Right ventricle myocardium superior (tissue), 1 donor: Measurements from ENCODE around the gene RELL1. TPM values are rescaled to one million over a fixed set of nuclear protein-coding genes. Genes with fewer than 3 reads are reported as not detected.
"Not testable (repeated sequence)": the region's sequence is repeated elsewhere in the genome, so short reads cannot be mapped to it uniquely, and the experiment has no call there.

Experiments
- ATAC-seq: fragments of 200-7000 bp; cut with Tn5 transposase; one replicate; pipeline ENCODE4 v1.9.1; 2020; ENCODE audit warnings: mild to moderate bottlenecking; ENCODE audit not compliant: poor library complexity
- DNase-seq: peaks from one replicate; pipeline ENCODE4 v3.0.0-alpha.2; 2020
- intact Hi-C: fragments of 100-400 bp; cut with DNase I; formaldehyde crosslinking; loops from one replicate; pipeline ENCODE4 v1.11.2; 2022
- total RNA-seq: library from RNA; stranded (reverse); fragmentation: NEBNext Ultra II Directional; extraction: Animal tissue kit (Norgen Biotek cat#: 25700); gene quantifications from one replicate; pipeline ENCODE4 v1.2.1, GENCODE V29; 2021
- donor health status: DM: no; HTN: yes; CAD: no; lungs with severe emphysema.

Gene RELL1
- total RNA-seq, 1 donor from 2014 or later = 15.8 TPM

DNA sequence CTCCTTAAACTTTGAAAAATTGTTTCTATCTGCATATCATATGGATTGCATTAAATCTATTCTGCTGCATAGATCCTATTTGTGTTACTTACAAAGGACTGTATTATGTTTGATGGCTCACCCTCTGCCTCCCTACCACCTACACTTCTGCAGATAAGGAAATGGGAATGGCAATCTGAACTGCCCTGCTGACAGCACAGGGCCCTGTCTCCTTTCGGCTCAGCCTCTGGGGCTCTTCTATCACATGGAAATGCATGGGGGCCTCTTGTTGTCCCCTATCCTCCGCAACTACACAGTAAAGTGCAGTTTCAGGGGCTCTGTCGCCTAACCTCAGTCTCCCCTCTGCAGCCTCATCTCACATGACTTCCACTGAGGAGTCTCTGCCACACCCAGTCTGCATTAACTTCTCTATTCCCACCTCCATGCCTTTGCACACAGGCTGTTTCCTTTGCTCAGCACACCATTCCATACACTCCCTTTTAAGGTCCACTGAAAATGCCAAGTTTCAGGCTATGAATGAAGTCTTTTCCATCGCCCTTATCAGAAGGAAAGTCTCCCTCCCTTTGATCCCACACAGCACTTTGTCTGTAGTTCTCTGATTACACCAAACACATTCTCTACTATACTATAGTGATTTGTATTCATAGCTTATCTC is 12.5 kb downstream of the RELL1 start:
- intact Hi-C loops = no loop called here
- ATAC-seq = peak; percentile 39

DNA sequence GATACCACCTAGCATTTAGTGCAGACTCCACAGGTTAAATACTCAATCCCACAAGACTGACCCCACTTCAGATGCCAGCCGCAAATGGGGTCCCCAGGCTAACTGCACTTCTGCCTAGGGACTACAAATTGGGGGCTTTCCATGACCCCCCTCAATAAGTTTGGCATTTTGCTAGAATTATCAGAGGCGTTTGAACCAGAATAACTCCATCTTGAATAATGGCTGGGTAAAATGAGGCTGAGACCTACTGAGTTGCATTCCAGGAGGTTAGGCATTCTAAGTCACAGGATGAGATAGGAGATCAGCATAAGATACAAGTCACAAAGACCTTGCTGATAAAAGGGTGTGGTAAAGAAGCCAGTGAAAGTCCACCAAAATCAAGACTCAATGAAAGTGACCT is 15.1 kb downstream of the RELL1 start:
- ATAC-seq (no peak), DNase-seq (no peak)
- intact Hi-C loops = no loop called here

More for the DNA sequence above, 12.5 kb downstream of the RELL1 start:
- DNase-seq = no peak

DNA sequence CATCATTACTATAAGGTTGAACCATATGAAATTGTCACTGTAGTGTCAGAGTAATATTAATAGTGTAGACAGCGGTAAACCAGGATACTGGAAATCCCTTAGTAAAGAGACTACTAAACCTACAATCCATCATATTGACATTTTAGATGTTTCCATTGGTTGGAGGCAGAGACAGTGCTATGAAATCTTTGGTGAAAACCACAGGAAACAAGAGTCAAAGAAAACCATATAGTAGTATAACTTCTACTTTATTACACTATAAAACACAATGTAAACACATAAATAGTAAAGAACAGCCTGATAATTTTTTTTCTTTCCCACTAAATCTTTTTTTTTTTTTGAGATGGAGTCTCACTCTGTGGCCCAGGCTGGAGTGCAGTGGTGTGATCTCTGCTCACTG is 15.9 kb downstream of the RELL1 start:
- DNase-seq (no peak), ATAC-seq (no peak)
- intact Hi-C loops = no loop called here

DNA sequence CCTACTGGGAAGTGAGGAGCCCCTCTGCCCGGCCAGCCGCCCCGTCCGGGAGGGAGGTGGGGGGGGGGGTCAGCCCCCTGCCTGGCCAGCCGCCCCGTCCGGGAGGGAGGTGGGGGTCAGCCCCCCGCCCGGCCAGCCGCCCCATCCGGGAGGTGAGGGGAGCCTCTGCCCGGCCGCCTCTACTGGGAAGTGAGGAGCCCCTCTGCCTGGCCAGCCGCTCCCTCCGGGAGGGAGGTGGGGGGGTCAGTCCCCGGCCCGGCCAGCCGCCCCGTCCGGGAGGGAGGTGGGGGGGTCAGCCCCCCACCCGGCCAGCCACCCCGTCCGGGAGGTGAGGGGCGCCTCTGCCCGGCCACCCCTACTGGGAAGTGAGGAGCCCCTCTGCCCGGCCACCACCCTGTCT is 17.1 kb downstream of the RELL1 start:
- ATAC-seq, DNase-seq, intact Hi-C loops: not testable (repeated sequence)

DNA sequence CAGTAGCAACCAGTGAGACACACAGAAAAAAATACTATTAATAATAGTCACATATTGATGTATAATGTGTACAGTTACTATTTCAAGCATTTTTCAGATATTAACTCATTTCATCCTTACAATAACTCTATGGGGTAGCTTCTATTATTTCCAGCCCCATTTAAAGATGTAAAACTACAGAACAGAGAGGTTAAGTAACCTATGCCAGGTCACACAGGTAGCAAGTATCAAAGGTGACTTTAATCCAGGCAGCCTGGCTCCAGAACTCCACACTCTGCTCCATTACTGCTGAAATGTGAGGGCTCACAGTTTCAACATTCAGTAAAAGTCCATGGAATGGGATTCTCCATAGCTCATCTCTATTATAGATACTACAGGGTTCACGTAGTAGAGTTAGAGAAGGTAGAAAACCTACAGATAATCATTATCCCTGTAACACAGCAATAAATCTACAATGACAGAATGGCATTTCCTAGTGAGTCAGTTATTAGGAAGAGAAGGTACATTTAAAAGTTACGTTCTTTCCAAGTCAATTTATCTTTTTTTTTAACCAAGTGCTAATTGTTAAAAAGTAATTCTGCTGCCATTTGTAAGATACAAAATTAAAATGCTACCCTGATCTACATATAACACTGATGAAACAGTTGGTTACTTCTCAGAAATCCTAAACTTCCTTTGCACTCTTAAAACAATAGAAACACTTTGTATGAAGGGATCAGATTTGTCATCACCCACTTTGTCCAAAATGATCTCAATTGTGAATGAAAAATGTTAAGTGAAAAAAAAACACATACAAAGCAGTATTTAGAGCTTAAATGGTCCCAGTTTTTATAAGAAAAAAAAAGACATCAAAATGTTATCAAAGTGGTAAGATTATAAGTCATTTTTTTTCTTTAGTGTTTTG is 18.7 kb downstream of the RELL1 start:
- intact Hi-C loops = no loop called here
- ATAC-seq = no peak

DNA sequence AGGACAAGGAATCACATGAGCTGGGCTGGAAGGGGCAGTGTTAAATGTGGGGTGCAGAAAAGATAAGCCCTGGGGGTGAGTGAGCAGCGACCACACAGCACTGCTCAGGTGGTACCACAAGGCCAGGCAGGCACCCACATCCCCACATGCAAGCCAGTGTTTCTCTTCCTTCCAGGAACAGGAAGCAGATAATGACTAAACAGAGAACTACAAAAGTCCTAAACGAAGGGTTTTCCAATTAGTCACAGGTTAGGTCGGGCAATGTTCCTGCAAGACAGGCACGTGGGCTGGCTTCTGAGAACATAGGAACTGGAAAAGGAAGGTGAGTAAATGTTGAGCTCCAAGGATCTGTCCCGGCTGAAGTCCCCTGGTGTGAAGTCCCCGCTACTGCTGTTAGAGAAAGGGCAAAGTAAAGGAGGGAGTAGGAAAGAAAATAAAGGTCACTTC is 19.5 kb downstream of the RELL1 start:
- peak; percentile 37 for ATAC-seq
- DNase-seq = no peak
- intact Hi-C loops = no loop called here

More for the DNA sequence above, 18.7 kb downstream of the RELL1 start:
- DNase-seq = no peak

DNA sequence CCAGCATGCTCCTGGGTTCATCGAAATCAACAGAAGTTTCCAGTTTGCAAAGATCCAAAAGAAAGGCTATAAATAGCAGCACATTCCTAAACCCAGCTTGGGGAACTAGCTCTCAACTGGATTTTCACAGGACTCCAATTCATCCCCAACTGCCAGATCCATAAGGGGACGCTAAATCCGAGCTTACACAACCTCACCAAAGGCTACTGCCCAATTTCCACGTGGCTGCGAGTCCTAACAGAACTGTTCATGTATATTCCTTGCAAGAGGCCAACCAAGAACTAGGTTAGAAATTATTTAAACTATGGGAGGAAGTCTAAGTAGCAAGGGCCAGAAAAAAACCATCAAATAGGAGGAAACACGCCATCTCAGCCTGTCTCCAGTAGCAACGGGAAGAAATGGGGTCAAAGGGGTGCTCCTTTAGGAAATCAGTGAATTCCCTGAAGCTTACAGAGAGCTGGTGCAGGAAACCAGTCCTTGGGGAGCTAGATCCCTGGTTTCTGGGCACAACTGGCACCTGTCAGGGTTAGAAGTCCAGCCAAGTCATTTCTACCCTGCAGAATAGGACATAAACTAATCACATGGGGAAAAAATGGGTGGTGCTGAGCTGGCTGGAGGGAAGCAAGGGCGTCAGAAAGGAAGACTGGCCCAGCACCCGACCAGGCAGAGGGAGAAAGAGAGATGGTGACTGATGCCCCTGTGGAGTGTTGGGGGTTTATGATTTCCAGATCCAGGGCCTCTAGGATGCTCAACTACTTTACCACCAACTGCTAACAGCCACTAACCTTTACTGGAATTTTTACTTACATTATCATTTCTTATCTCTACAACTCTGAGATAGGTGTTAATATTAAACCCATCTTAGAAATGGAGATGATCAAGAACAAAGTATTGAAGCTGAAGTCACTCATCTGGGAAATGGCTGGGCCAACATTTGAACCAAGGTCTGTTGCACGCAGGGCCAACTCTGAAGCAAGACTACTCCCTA is 20.5 kb downstream of the RELL1 start:
- peak; percentile 12 for ATAC-seq
- no peak for DNase-seq
- intact Hi-C loops = no loop called here

DNA sequence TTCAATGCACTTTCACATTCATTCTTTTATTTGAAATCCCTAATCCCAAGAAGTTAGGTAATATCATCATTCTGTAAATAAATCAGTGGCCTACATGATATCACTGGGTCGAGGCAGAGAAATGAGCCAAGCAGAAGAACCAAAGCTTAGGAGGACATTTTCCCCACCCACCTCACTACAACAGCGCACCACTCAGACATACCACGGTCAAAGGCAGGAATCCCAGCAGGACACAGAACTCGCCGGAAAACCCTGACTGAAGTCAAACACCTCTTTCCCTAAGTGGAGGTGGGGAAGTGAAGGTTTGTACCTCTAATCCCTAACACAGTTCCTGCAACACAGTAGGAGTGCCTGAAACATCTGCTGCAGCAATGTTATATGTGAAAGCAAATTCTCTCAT is 21.5 kb downstream of the RELL1 start:
- ATAC-seq (no peak), DNase-seq (no peak)
- intact Hi-C loops = no loop called here

DNA sequence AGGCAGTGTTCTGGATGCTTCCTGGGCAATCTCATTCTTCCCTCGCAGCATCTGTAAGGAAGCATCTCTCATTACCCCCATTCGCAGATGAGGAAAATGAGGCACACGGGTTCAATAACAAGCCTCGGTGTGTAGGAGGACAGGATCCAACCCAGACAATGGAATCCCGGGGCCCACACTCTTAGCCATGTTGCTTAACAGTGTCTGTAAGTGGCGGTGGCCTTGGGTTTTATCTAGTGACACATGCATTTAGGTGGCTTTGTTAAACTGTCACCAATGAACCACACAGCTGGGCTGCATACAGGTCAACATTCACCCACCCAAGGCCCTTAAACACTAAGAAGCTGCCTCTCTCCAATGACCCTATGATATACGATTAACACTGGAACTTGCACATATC is 22.6 kb downstream of the RELL1 start:
- ATAC-seq (no peak), DNase-seq (no peak)
- intact Hi-C loops = no loop called here

DNA sequence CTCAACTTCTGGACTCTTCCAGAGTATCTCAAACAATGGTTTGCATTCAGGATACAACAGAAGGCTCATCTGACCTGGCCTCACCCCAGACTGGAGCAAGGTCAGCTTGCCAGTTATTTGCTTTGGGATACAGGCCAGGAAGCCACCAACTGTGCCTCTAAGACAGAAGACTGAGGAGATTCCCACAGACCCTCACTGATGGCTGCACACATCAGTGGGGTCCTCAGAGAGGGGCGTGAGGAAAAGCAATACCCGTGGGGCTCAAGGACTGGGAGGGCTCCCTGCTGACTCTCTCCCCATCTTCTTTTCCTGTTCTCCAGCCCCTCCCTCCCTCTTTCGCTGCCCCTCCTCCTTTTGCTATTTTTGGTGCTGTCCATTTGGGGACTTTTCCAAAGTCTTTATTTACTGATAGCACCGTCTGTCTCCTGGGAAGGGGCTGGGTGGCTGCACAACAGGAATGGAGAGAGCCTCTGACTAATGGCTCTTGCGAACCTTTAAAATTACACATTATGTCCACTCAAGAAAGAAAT is 23.2 kb downstream of the RELL1 start:
- DNase-seq (peak; percentile 51), ATAC-seq (peak; percentile 63)
- intact Hi-C loops = no loop called here

DNA sequence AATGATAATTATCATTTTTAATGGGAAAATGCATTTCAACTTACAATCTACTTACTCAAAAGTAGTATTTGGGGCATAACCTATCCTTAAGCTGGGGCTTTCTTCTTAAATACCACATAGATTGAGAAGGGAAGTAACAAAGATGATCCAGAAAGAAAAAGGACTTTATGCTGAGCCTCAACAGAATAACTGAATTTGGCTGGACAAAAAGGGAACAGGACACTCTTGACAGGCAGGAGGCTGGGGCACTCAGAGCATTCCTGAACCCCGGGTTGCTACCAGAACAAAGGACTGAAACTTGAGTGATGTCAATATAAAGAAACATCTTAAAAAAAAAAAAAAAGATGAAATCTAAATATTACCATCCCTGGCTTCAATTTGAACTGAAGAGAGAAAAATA is 23.9 kb downstream of the RELL1 start:
- intact Hi-C loops = no loop called here
- DNase-seq (no peak), ATAC-seq (peak; percentile 8)

DNA sequence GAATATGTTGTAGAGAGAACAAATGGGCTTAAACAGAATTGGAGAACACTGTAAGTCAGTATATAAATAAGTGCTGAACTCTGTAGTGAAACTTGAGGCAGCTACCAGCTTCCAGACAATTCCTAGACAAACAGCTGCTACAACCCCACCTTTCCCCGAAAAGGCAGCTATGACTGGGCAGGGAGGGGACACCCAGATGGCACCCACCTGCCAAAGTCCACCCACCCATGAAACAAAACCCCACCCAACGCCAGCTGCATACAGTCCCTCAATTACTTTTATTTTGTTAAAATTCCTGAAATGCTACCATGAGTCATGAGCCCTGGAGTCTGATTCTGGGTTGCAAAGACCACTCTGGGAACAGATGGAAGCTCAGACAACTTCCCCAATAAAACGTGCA is 24.4 kb downstream of the RELL1 start:
- DNase-seq (no peak), ATAC-seq (no peak)
- intact Hi-C loops = no loop called here

DNA sequence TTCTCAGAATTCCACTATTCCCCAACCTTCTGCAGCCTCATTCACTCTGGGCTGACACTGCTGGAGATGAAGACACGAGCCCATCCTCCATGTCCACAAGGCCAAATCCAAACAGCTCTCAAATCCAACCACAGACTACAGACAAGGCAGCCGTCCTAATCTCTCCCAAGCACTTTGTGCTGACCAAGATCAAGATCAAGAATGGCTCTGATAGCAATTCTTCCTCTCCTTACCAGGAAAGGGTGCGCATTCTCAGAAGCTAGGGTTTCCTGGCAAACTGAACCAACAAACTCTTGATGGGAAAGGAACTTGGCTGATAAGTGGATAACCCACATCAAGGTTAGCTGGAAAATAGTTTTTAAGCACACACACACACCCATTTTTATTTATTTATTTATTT is 26.5 kb downstream of the RELL1 start:
- DNase-seq = no peak
- no peak for ATAC-seq
- intact Hi-C loops = no loop called here

DNA sequence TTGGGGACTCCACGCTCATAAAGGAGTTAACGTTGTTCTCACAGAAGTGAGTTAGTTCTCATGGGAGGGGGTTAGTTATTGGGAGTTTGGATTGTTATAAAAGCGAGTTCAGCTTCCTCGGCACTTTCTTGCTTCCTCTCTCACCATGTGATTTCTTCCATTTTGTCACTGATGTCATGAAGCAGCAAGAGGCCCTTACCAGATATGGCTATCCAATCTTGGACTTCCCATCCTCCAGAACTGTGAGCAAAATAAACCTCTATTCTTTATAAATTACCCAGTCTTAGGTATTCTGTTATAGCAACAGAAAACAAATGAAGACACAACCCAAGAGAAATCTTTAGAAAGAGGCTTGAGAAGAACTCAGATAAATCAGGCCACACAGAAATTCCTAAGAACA is 29.5 kb downstream of the RELL1 start:
- DNase-seq (no peak), ATAC-seq (no peak)
- intact Hi-C loops = no loop called here

DNA sequence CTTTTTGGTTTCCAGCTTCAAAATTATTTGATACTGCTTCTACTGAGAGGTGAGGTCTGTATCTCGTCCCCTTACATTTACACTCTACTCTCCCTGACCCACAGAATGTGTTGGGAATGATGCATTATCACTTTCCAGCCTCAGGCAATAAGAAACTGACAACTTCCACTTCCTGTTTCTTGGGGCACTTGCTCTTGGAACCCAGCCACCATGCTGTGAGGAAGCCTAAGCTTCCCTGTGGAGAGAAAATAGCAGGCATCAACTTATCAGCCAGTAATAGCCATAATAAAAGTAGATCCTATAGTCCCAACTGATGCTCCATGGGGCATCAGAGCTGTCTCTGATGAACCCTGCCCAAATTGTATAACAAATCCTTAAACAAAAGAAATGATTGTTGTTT is 32.6 kb downstream of the RELL1 start:
- no peak for ATAC-seq
- intact Hi-C loops = no loop called here
- no peak for DNase-seq

DNA sequence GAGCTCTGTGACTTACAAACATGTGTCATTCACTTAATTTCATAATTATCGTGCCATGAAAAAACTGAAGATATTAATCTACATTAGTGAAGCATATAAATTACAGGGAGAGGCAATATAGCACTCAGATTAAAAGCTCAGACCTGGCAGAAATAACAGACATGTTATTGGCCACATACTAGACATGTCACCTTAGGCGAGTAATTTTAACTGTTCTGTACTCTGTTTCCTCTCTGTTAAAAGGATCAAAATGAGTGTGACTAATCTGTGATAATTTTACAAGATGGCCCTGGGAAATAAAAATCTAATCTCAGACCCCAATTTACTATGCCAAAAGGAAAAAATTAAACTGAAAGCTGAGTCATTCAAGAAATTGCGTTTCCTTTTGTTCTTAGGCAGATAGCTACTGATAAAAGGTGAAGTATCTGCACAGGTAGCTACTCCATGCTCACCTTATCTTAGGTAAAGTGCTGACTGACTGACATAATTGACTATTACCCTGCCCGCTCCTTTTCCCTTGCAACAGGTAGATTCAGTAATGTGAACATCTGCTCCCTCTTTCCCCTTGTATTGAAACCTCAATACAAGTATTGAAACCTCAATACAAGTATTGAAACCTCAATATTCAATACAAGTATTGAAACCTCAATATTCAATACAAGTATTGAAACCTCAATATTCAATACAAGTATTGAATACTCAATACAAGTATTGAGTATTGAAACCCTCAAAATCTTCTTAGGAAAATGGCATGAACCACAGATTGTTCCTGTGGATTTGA is 33.2 kb downstream of the RELL1 start:
- intact Hi-C loops = no loop called here
- DNase-seq = no peak

DNA sequence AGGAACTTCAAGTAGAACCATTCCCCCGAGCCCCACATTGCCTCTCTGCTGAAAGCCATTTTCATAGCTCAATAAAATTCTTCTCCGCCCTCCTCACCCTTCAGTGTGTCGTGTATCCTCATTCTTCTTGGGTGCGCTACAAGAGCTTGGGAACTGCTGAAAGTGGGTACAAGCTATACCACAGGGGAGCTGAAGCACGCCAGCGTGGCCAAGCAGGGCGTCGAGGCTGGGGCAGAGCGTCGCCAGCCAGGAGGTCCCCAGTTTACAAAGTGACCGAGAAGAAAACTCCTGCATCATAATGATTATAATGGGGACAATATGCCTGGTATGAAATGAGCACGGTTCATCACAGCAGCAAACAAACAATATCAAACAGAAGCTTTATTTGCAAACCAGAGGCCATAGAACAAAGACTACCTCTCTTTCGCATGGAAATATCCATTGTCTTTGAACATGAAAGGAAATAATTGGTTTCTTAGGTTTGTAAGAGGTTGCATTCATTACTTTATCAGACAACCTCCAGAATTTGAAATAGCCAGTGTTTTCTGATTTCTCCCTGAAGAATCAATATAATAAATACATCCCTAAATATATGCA is 34.3 kb downstream of the RELL1 start:
- DNase-seq = no peak
- intact Hi-C loops = no loop called here
- ATAC-seq = no peak

More for the DNA sequence above, 33.2 kb downstream of the RELL1 start:
- ATAC-seq = no peak

DNA sequence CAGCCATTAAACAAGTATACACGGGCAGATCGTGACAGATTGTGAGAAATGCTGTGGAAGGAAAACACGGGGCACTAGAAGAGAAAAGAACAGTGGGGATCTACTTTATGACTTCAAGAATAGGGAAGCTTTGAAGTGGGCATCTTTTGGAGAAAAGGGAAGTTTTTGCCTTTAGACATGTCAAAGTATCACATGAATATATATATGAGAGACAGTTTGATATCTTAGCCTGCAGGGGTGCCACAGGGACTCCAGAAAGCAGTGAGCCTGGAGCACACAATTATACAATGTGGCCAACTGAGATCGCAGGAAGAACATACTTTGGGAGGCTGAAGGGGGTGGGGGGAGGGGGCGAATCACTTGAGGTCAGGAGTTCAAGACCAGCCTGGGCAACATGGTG is 35.7 kb downstream of the RELL1 start:
- no peak for ATAC-seq
- intact Hi-C loops = no loop called here

More for the DNA sequence above, 35.7 kb downstream of the RELL1 start:
- no peak for DNase-seq
